OCI-M2 (cell line): ENCODE results near the gene RIMS1.
"Not testable (repeated sequence)": the region's sequence is repeated elsewhere in the genome, so short reads cannot be mapped to it uniquely, and the experiment has no call there.

Experiments used
- DNase-seq: peaks from one replicate; lab custom pipeline; 2025; ENCODE audit not compliant: unreplicated experiment; lab: John Stamatoyannopoulos, UW

Gene RIMS1

GRCh38 chr6:72316675-72317380 is 430.5 kb downstream of the RIMS1 start:
- no peak for DNase-seq

- DNase-seq, result no peak
Observed at GRCh38 chr6:72321788-72322187, 435.4 kb downstream of the RIMS1 start.

- no peak for DNase-seq
Observed at GRCh38 chr6:72322771-72323170, 436.4 kb downstream of the RIMS1 start.

- DNase-seq, result no peak
Observed at GRCh38 chr6:72324591-72324990, 438.2 kb downstream of the RIMS1 start.

GRCh38 chr6:72328775-72329174 is 442.4 kb downstream of the RIMS1 start:
- DNase-seq, result no peak

- not testable (repeated sequence) for DNase-seq
Observed at GRCh38 chr6:72335203-72335602, 448.9 kb downstream of the RIMS1 start.

- no peak for DNase-seq
Observed at GRCh38 chr6:72348926-72349325, 462.6 kb downstream of the RIMS1 start.

- DNase-seq, result no peak
Observed at GRCh38 chr6:72350296-72350881, 464.0 kb downstream of the RIMS1 start.

GRCh38 chr6:72363844-72364740 is 477.7 kb downstream of the RIMS1 start:
- no peak for DNase-seq

GRCh38 chr6:72365773-72366172 is 479.4 kb downstream of the RIMS1 start:
- DNase-seq, result no peak

GRCh38 chr6:72367439-72367838 is 481.1 kb downstream of the RIMS1 start:
- no peak for DNase-seq

- DNase-seq, result no peak
Observed at GRCh38 chr6:72371473-72371872, 485.1 kb downstream of the RIMS1 start.

- DNase-seq, result no peak
Observed at GRCh38 chr6:72374172-72374571, 487.8 kb downstream of the RIMS1 start.

GRCh38 chr6:72374857-72375256 is 488.5 kb downstream of the RIMS1 start:
- no peak for DNase-seq

GRCh38 chr6:72376736-72377135 is 490.4 kb downstream of the RIMS1 start:
- DNase-seq, result no peak

GRCh38 chr6:72381076-72381475 is 494.7 kb downstream of the RIMS1 start:
- DNase-seq, result no peak

- no peak for DNase-seq
Observed at GRCh38 chr6:72382602-72383529, 496.5 kb downstream of the RIMS1 start.

GRCh38 chr6:72386324-72386723 is 500.0 kb downstream of the RIMS1 start:
- no peak for DNase-seq

GRCh38 chr6:72389698-72390097 is 503.3 kb downstream of the RIMS1 start:
- no peak for DNase-seq

GRCh38 chr6:72390548-72390947 is 504.2 kb downstream of the RIMS1 start:
- DNase-seq, result no peak

- DNase-seq, result no peak
Observed at GRCh38 chr6:72401865-72402264, 515.5 kb downstream of the RIMS1 start.
